Measurements from ENCODE around the gene LYPD6B. TPM values are rescaled to one million over a fixed set of nuclear protein-coding genes. Genes with fewer than 3 reads are reported as not detected.
A peak's percentile ranks its signal among the peaks of the same experiment; 100 is the strongest.

LYPD6B gene
- polyA plus RNA-seq, 3 donors = 30.4 to 33.6 (median 31.8) TPM

GRCh38 chr2:149006883-149007543 is 31.5 kb upstream of the LYPD6B start:
- no peak for DNase-seq

DNA sequence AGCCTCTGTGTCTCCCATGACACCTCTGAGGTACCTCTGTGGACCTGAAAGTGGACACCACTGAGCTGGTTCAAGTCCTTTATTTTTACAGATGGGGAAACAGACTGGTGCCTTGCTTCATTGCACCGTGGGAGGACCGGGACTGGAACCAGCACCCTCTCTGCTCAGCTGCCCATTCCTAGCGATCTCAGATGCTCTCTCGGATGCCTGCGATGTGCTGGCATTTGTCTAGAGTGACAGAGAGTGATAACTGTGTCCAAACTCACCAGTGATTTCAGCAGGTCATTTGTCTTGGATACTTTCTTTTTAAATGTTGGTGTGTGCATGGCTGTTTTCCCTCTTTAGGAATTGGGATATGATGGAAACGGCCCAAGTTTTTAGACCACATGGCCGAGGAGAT is 30.1 kb upstream of the LYPD6B start:
- no peak for DNase-seq

DNA sequence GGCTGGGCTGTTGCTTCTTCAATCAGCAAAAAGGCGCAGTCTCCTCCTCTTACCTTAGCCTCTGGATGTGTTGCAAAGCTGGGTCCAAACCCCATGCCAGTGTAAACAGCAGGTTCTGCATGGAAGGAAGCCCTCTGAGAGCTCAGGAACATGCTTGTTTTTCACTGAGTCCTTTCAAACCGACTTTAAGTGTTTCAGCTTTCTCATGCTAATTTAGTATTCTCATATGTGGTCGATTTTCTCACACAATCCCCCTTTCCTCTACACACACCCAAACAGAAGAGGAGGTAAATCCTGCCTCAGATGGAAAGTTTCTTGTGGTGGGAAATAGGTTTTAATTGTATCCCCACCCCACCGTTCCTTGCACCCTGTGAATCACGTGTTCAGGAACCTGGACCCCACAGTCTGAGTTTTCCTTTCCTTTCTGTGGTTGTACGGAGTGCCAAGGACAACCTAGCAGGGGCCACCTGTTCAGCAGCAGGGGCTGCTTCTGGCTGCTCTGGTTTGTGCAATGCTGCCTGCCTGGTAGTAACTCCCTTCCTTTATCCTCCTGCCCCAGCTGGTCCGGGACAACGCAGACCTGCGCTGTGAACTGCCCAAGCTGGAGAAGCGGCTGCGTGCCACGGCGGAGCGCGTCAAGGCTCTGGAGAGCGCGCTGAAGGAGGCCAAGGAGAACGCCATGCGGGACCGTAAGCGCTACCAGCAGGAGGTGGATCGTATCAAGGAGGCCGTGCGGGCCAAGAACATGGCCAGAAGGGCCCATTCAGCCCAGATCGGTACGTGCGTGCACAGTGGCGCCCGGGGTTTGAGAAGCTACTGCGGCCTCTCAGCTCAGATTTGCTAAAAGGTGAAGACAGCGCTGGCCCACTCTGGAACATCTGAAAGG is 28.7 kb upstream of the LYPD6B start:
- DNase-seq = no peak

- DNase-seq = no peak
Observed at GRCh38 chr2:149012545-149012944, 26.0 kb upstream of the LYPD6B start.

DNA sequence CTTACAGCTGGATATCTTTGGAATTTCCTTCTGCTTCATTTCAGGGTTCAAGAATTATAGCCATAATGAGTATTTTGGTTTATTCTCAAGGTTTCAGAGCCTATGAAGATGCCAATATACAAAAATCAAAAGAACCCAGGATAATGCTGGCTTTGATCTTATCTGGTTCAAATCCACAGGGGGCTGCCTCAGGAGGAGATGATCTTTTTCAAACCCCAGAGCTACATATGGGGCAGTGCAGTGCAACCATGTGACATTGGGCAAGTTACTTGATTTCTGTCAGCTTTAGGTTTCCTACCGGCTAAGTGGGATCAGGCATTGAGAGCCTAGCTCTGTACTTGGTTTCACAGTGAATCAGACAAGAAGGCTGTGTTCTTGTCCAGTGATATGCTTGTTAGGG is 23.0 kb upstream of the LYPD6B start:
- DNase-seq = no peak

DNA sequence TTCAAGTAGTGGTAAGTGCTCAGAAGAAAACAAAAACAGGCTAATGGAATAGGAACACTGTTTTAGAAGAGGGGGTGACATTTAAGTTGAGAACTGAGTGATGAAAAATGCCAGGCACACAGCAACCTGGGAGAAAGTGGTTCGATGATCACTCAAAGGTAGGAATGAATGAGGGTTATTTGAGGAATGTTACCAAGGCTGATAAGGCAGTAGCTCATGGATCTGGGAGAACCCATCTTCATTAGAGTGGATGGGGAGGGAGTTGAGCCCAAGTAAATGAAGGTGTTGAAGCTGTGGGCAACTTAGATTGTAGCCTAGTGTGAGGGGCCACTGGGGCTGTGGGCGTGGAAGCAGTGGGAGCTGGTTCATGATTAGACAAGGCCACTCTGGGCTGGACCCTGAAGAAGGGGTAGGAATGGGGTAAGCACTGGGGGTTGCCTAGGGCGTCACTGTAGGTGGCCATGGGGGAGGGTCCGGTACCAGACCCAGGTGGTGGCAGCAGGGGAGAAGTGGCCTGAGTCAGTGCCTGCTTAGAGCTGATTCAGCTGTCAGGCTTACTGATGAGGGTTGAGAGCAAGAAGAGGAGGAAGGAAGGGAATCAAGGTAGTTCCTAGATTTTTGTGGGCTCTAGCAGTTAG is 22.5 kb upstream of the LYPD6B start:
- DNase-seq = no peak

DNA sequence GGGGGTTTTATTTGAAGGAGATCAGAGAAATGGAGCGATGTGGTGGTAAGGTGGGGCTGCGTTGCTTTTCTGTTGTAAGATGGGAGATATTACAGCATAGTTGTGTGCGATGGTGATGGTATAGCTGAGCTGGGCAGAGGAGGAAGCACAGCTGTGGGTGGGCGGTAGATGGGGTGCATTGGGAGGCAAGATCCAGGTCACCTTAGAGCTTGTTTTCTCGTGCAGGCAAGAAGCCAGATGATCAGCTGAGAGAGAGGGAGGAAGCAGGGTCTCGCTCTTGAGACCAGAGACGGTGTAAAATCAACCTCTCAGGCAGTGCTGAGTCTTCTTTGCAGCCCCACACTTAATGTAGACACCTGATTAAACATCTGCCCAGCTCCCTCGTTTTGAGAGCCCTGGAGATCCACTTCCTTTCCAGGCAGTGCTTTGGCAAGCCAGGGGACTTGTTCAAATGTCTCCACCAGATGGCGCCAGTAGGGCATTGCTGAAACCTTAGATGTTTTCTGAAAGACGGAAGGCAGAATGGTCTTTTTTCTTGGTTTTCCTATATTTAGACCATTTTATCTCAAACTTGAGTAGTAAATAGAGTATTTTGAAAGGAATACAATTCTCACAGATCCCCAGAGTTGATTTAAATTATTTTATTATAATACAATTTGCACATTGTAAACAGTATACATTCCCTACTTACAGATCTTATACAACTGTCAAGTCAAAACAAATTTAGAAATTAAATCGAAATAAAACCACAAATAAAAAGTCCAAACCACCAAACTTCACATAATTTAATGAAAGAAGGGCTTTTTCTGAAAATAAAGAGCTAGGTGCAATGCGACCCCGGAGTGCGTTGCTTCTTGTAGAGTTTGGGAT is 21.1 kb upstream of the LYPD6B start:
- peak; percentile 83 for DNase-seq

GRCh38 chr2:149018981-149019380 is 19.5 kb upstream of the LYPD6B start:
- DNase-seq = no peak

DNA sequence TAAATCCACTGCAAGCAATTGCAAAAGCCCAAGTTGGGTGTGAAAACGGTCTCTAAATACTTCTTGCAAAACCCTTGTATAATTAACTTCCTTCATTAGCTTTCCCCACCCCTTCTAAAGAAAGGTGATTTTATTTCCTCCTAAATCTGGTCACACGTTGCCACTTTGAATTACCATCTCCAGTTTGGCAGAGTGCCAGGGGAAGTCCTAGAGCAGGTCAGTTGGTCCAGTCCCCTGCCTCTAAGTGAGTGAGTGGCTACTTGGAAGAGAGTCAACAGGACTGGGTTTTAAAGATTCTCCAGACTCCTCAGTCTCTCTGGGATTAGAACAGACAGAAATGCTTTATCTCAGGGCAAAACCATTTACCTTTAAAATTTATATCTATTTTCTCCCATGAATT is 18.7 kb upstream of the LYPD6B start:
- DNase-seq = no peak

DNA sequence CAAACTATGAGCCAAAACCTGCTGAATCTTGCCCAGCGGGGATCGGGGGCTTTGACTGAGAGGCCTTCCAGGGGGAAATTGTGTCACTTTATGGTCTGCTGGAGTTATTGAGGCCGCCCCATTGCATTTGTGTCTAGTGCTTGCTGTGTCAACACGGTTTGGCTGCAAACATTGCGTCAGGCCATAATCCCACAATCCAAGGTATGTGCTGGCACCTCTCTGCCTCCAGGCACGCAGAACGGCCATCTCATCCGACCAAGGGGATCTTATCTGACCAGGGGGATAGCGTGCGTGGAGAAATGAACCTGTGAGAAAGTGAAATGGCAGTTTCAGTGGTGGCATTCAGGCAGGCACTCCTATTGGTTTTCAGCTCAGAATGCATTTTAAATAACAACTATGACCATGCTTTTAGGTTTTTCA is 18.1 kb upstream of the LYPD6B start:
- DNase-seq = no peak

- no peak for DNase-seq
Observed at GRCh38 chr2:149021271-149021719, 17.2 kb upstream of the LYPD6B start.

DNA sequence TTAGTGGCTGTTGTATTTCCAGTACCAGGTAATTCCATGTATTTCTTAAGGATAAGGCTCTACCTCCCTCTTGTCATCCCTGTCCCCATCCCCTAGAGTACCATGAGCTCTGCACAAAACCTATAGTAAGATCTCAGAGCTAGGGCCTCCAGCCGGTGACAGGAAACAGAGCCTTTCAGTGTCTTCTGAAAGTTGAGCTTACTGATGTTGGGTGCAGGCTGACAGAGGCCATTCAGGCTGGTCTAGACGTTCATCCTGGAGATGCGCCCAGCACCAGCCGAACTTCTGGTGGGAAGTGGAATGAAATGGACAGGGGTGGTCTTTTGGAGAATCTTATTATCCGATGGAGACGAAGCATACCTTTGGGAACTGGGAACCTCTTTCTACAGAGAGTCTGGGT is 16.7 kb upstream of the LYPD6B start:
- DNase-seq = no peak

- no peak for DNase-seq
Observed at GRCh38 chr2:149023091-149023490, 15.4 kb upstream of the LYPD6B start.

- DNase-seq = no peak
Observed at GRCh38 chr2:149027590-149028250, 10.8 kb upstream of the LYPD6B start.

- no peak for DNase-seq
Observed at GRCh38 chr2:149028377-149028776, 10.1 kb upstream of the LYPD6B start.

- no peak for DNase-seq
Observed at GRCh38 chr2:149028891-149029290, 9.6 kb upstream of the LYPD6B start.

DNA sequence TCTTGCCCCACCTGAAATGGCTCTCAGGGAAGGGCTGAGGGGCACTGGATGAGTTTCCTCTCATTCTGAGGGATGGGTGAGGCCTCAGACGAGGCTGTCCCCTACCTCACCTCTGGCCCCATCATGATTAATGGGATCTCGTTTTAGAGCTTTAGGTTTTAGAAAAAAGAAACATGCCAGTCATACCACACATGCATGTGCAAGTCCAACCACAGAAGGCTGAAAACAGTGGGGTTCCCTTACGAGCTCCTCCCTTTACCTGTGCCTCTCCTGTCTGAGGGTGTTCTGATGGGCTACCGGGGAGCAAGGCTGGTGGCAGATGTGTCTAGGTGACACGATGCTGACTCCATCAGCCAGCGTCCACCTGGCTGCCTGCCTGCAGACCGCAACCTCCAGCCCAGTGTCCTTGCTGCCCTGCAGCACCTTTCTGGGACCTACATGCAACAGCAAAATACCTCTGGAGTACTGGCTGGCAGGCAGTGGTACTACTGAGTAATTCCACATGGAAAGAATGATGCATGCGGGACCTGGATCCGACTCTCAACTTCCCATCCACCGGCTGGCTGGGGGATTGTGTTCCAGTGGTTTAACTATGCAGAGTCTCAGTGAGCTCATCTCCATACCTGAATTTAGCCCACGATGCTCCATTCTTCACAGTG is 9.1 kb upstream of the LYPD6B start:
- no peak for DNase-seq

GRCh38 chr2:149031396-149031795 is 7.1 kb upstream of the LYPD6B start:
- DNase-seq = no peak

GRCh38 chr2:149033716-149034115 is 4.8 kb upstream of the LYPD6B start:
- DNase-seq = peak; percentile 62

DNA sequence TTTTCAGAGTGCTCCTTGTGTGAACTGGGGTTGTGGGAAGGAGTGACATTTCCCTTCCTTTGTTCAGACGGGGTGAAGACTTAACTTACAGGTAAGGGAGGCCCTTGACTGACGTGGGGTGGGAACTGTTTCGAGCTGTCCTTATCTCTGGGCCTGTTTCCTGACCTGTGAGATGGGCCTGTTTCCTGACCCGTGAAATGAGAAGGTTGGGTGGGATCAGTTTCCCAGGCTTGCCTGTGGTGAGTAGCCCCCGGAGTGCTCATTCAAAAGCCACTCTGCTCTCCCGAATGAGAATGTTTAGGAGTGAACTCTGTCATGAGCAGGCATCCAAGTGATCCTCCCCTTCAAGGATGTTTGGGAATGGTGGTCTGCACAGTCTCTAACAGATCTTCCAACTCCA is 4.1 kb upstream of the LYPD6B start:
- no peak for DNase-seq
